T1000 (cell line): ENCODE results near the gene RASD1.
"Not testable (repeated sequence)": the region's sequence is repeated elsewhere in the genome, so short reads cannot be mapped to it uniquely, and the experiment has no call there.

Experiments
- DNase-seq: peaks from one replicate; lab custom pipeline; 2025; ENCODE audit warnings: mixed read lengths; lab: John Stamatoyannopoulos, UW

Gene RASD1

GRCh38 chr17:17469358-17469757, 26.8 kb downstream of the RASD1 start:
- no peak for DNase-seq

- no peak for DNase-seq
Measured at GRCh38 chr17:17468217-17469010, 27.8 kb downstream of the RASD1 start.

- DNase-seq = peak; percentile 41
Measured at GRCh38 chr17:17467720-17468119, 28.5 kb downstream of the RASD1 start.

- DNase-seq = no peak
Measured at GRCh38 chr17:17467016-17467415, 29.2 kb downstream of the RASD1 start.

- no peak for DNase-seq
Measured at GRCh38 chr17:17466511-17466910, 29.7 kb downstream of the RASD1 start.

- DNase-seq = not testable (repeated sequence)
Measured at GRCh38 chr17:17465878-17466277, 30.3 kb downstream of the RASD1 start.

GRCh38 chr17:17463821-17464220, 32.4 kb downstream of the RASD1 start:
- DNase-seq = no peak

- DNase-seq = no peak
Measured at GRCh38 chr17:17462048-17462824, 34.0 kb downstream of the RASD1 start.

GRCh38 chr17:17460038-17460437, 36.2 kb downstream of the RASD1 start:
- DNase-seq = no peak

GRCh38 chr17:17457680-17458079, 38.5 kb downstream of the RASD1 start:
- no peak for DNase-seq

- DNase-seq = no peak
Measured at GRCh38 chr17:17456251-17456650, 39.9 kb downstream of the RASD1 start.

GRCh38 chr17:17455173-17455572, 41.0 kb downstream of the RASD1 start:
- no peak for DNase-seq

GRCh38 chr17:17454700-17455099, 41.5 kb downstream of the RASD1 start:
- not testable (repeated sequence) for DNase-seq

GRCh38 chr17:17454276-17454675, 41.9 kb downstream of the RASD1 start:
- no peak for DNase-seq

GRCh38 chr17:17453088-17453487, 43.1 kb downstream of the RASD1 start:
- no peak for DNase-seq

- no peak for DNase-seq
Measured at GRCh38 chr17:17448723-17449122, 47.5 kb downstream of the RASD1 start.

- no peak for DNase-seq
Measured at GRCh38 chr17:17448076-17448475, 48.1 kb downstream of the RASD1 start.

GRCh38 chr17:17447264-17447663, 48.9 kb downstream of the RASD1 start:
- DNase-seq = no peak

GRCh38 chr17:17446666-17447155, 49.5 kb downstream of the RASD1 start:
- no peak for DNase-seq

- peak; percentile 86 for DNase-seq
Measured at GRCh38 chr17:17445925-17446665, 50.1 kb downstream of the RASD1 start.

- no peak for DNase-seq
Measured at GRCh38 chr17:17445296-17445924, 50.8 kb downstream of the RASD1 start.
